H9 (cell line): Measurements from ENCODE around the gene MATN1. TPM values are rescaled to one million over a fixed set of nuclear protein-coding genes. Genes with fewer than 3 reads are reported as not detected.

Experiments
- DNase-seq: peaks from one replicate; pipeline ENCODE4 v3.0.0-alpha.2; 2017
- H2AFZ ChIP-seq: one replicate; pipeline ENCODE4 v1.6.1; 2013; ENCODE audit warnings: mild to moderate bottlenecking, low read length, control low read depth, moderate library complexity
- H2AK5ac ChIP-seq: 2 replicates; pipeline ENCODE4 v1.6.1; 2013; ENCODE audit warnings: low read length, control low read depth, mixed read lengths; ENCODE audit not compliant: insufficient read length
- H2BK120ac ChIP-seq: one replicate; pipeline ENCODE4 v1.6.1; 2013; ENCODE audit warnings: low read depth, mild to moderate bottlenecking, low read length, control low read depth, inconsistent platforms; ENCODE audit not compliant: poor library complexity, severe bottlenecking
- H2BK12ac ChIP-seq: 2 replicates; pipeline ENCODE4 v1.6.1; 2013; ENCODE audit warnings: low read length, control low read depth, mixed read lengths, low read depth; ENCODE audit not compliant: insufficient read length
- H2BK15ac ChIP-seq: 2 replicates; pipeline ENCODE4 v1.6.1; 2013; ENCODE audit warnings: low read depth, low read length, control low read depth
- H2BK20ac ChIP-seq: one replicate; pipeline ENCODE4 v1.6.1; 2013; ENCODE audit warnings: low read depth, mild to moderate bottlenecking, low read length, control low read depth, inconsistent platforms; ENCODE audit not compliant: poor library complexity, severe bottlenecking
- H2BK5ac ChIP-seq: 2 replicates; pipeline ENCODE4 v1.6.1; 2013; ENCODE audit warnings: low read length, control low read depth, mixed read lengths; ENCODE audit not compliant: insufficient read length
- H3K14ac ChIP-seq: 2 replicates; pipeline ENCODE4 v1.6.1; 2013; ENCODE audit warnings: low read length, control low read depth; ENCODE audit not compliant: insufficient read depth
- H3K18ac ChIP-seq: 2 replicates; pipeline ENCODE4 v1.6.1; 2013; ENCODE audit warnings: low read depth, mild to moderate bottlenecking, mixed read lengths, low read length, control low read depth; ENCODE audit not compliant: insufficient read length
- H3K23ac ChIP-seq: 2 replicates; pipeline ENCODE4 v1.6.1; 2013; ENCODE audit warnings: low read length, control low read depth, mixed read lengths, low read depth; ENCODE audit not compliant: insufficient read length
- H3K23me2 ChIP-seq: 2 replicates; pipeline ENCODE4 v1.6.1; 2013; ENCODE audit warnings: low read depth, mild to moderate bottlenecking, mixed read lengths, low read length, control low read depth; ENCODE audit not compliant: insufficient read length, poor library complexity, severe bottlenecking
- H3K27ac ChIP-seq: 2 replicates; pipeline ENCODE4 v1.5.1; 2013; ENCODE audit warnings: low read length, control low read depth, mixed read lengths, low read depth; ENCODE audit not compliant: insufficient read length
- H3K27me3 ChIP-seq: 2 replicates; pipeline ENCODE4 v1.6.1; 2013; ENCODE audit warnings: low read length, control low read depth, inconsistent platforms; ENCODE audit not compliant: insufficient read depth
- H3K4ac ChIP-seq: 2 replicates; pipeline ENCODE4 v1.6.1; 2013; ENCODE audit warnings: low read depth, mild to moderate bottlenecking, control low read depth, inconsistent platforms, low read length, moderate library complexity
- H3K4me1 ChIP-seq: 2 replicates; pipeline ENCODE4 v1.6.1; 2013; ENCODE audit warnings: low read length, control low read depth, inconsistent platforms; ENCODE audit not compliant: insufficient read depth
- H3K4me2 ChIP-seq: 2 replicates; pipeline ENCODE4 v1.6.1; 2013; ENCODE audit warnings: low read length, control low read depth, mixed read lengths; ENCODE audit not compliant: insufficient read length, insufficient read depth
- H3K56ac ChIP-seq: 2 replicates; pipeline ENCODE4 v1.6.1; 2013; ENCODE audit warnings: low read depth, mild to moderate bottlenecking, mixed read lengths, low read length, control low read depth; ENCODE audit not compliant: insufficient read length
- H3K79me1 ChIP-seq: 2 replicates; pipeline ENCODE4 v1.6.1; 2013; ENCODE audit warnings: low read depth, mild to moderate bottlenecking, moderate library complexity, low read length, control low read depth, inconsistent platforms; ENCODE audit not compliant: insufficient read depth, poor library complexity, severe bottlenecking
- H3K79me2 ChIP-seq: 2 replicates; pipeline ENCODE4 v1.6.1; 2013; ENCODE audit warnings: low read length, control low read depth, inconsistent platforms; ENCODE audit not compliant: insufficient read depth
- H3K9ac ChIP-seq: 2 replicates; pipeline ENCODE4 v1.6.1; 2013; ENCODE audit warnings: low read length, control low read depth, mixed read lengths; ENCODE audit not compliant: insufficient read length; ENCODE audit errors: extremely low read depth
- H3K9me3 ChIP-seq: one replicate; pipeline ENCODE4 v1.6.1; 2013; ENCODE audit warnings: low read depth, low read length, inconsistent platforms; ENCODE audit not compliant: control insufficient read depth
- H3T11ph ChIP-seq: one replicate; pipeline ENCODE4 v1.6.1; 2013; ENCODE audit warnings: mild to moderate bottlenecking, low read length, control low read depth, inconsistent platforms
- H4K20me1 ChIP-seq: one replicate; pipeline ENCODE4 v1.6.1; 2013; ENCODE audit not compliant: control insufficient read depth, insufficient read length, insufficient read depth
- H4K5ac ChIP-seq: 2 replicates; pipeline ENCODE4 v1.6.1; 2013; ENCODE audit warnings: low read depth, mild to moderate bottlenecking, mixed read lengths, low read length, control low read depth; ENCODE audit not compliant: insufficient read length
- H4K8ac ChIP-seq: replicated peaks from 2 replicates; pipeline ENCODE4 v1.6.1; 2013; ENCODE audit warnings: low read length, control low read depth, mixed read lengths, low read depth; ENCODE audit not compliant: insufficient read length
- H4K91ac ChIP-seq: 2 replicates; pipeline ENCODE4 v1.6.1; 2013; ENCODE audit warnings: low read depth, mild to moderate bottlenecking, moderate library complexity, mixed read lengths, low read length, control low read depth; ENCODE audit not compliant: insufficient read length
- H3K27ac Mint-ChIP-seq, 3 experiments: 2 replicates in 2 of 3; 3 replicates in 1 of 3; pipeline ENCODE4 v1.8.0; 2020 to 2021; ENCODE audit warnings: mixed read lengths in 3 of 3, mild to moderate bottlenecking in 1 of 3, moderate library complexity in 1 of 3
- H3K27me3 Mint-ChIP-seq: 2 replicates; pipeline ENCODE4 v1.8.0; 2021; ENCODE audit warnings: low read depth, mild to moderate bottlenecking, moderate library complexity, mixed read lengths
- H3K36me3 Mint-ChIP-seq, 3 experiments: 2 replicates in 2 of 3; 3 replicates in 1 of 3; pipeline ENCODE4 v1.8.0; 2020 to 2021; ENCODE audit warnings: low read depth in 3 of 3, mixed read lengths in 3 of 3; ENCODE audit not compliant: insufficient read depth in 1 of 3
- H3K4me1 Mint-ChIP-seq, 2 experiments: 2 replicates each; pipeline ENCODE4 v1.8.0; 2020; ENCODE audit warnings: mixed read lengths in 2 of 2
- H3K4me3 Mint-ChIP-seq, 2 experiments: 2 replicates in 1 of 2; 3 replicates in 1 of 2; pipeline ENCODE4 v1.8.0; 2020 to 2021; ENCODE audit warnings: mild to moderate bottlenecking in 2 of 2, mixed read lengths in 2 of 2, moderate library complexity in 1 of 2
- H3K9me3 Mint-ChIP-seq, 2 experiments: 2 replicates in 1 of 2; 3 replicates in 1 of 2; pipeline ENCODE4 v1.8.0; 2020; ENCODE audit warnings: mild to moderate bottlenecking in 2 of 2, mixed read lengths in 2 of 2, moderate library complexity in 1 of 2
- WGBS: extraction: QIAGEN DNeasy Blood & Tissue Kit; methylation state at CpG from one replicate; pipeline ENCODE4 v1.1.7; 2013; ENCODE audit warnings: missing lambda C conversion rate, low lambda C conversion rate, mixed read lengths; ENCODE audit not compliant: insufficient read length; ENCODE audit errors: extremely low coverage; 5-methylcytosine and 5-hydroxymethylcytosine counted together
- total RNA-seq: library from RNA; stranded (reverse); gene quantifications from 2 replicates; pipeline ENCODE4 v1.2.1, GENCODE V29; 2021
- TF ChIP-seq, protein P1 (sequence below): fragments of 200-600 bp; sonication (generic); conservative IDR thresholded peaks from 3 replicates; pipeline ENCODE4 v1.8.0; 2021; ENCODE audit warnings: antibody characterized with exemption, mild to moderate bottlenecking

Gene MATN1
- total RNA-seq, 1 experiment from 2014 or later = not detected

- TF ChIP-seq, protein P1, sequence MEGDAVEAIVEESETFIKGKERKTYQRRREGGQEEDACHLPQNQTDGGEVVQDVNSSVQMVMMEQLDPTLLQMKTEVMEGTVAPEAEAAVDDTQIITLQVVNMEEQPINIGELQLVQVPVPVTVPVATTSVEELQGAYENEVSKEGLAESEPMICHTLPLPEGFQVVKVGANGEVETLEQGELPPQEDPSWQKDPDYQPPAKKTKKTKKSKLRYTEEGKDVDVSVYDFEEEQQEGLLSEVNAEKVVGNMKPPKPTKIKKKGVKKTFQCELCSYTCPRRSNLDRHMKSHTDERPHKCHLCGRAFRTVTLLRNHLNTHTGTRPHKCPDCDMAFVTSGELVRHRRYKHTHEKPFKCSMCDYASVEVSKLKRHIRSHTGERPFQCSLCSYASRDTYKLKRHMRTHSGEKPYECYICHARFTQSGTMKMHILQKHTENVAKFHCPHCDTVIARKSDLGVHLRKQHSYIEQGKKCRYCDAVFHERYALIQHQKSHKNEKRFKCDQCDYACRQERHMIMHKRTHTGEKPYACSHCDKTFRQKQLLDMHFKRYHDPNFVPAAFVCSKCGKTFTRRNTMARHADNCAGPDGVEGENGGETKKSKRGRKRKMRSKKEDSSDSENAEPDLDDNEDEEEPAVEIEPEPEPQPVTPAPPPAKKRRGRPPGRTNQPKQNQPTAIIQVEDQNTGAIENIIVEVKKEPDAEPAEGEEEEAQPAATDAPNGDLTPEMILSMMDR = peak; percentile 99
- Histone ChIP-seq H3K56ac (no peak overlapping the region), H3K27ac (no peak overlapping the region), H3K9ac (no peak overlapping the region), H3K9me3 (no peaks in the 10 kb centered on the region), H3K4ac (no peak overlapping the region), H2BK120ac (no peak overlapping the region), H4K8ac (no peak overlapping the region), H3K23me2 (peaks cover 9% of the 10 kb centered on the region), H2BK12ac (no peak overlapping the region), H3K14ac (no peak overlapping the region), H4K20me1 (no peaks in the 10 kb centered on the region), H3K79me2 (no peaks in the 10 kb centered on the region), H3K23ac (no peak overlapping the region), H3K79me1 (no peaks in the 10 kb centered on the region), H2BK20ac (no peak overlapping the region), H2AFZ (no peak overlapping the region), H3K4me1 (no peaks in the 10 kb centered on the region), H4K5ac (no peak overlapping the region), H4K91ac (no peak overlapping the region), H2BK15ac (no peak overlapping the region), H2BK5ac (no peak overlapping the region), H3K27me3 (no peaks in the 10 kb centered on the region), H2AK5ac (no peak overlapping the region), H3K18ac (no peak overlapping the region), H3K4me2 (peak overlapping the region; percentile 73), H3T11ph (no peak overlapping the region)
- WGBS = no CpG with 5 or more reads among the region's 66 CpGs
- H3K4me3 Mint-ChIP-seq = peak overlapping the region; percentile 67 to 82
- no peak overlapping the region for H3K27ac Mint-ChIP-seq
- peaks cover 11% of the 10 kb centered on the region for H3K27me3 Mint-ChIP-seq
- peaks cover 2 to 4% of the 10 kb centered on the region in 2 experiments; a peak in 3 of 4 replicates for H3K4me1 Mint-ChIP-seq
- H3K9me3 Mint-ChIP-seq = peaks cover 23 to 25% of the 10 kb centered on the region in 2 experiments
- H3K36me3 Mint-ChIP-seq = peaks cover 4 to 14% (median 9%) of the 10 kb centered on the region in 3 experiments; a peak in 5 of 7 replicates
- DNase-seq = peak; percentile 88
These were observed 4.6 kb downstream of the MATN1 start for GRCh38 chr1:30718636-30719405.
